Mesenchymal stem cell (in vitro differentiated cells and primary cell): ENCODE results near the gene ARHGEF7.

ENCODE experiments used
- DNase-seq: peaks from one replicate; pipeline ENCODE4 v3.0.0-alpha.2; 2013
- H2AFZ ChIP-seq: one replicate; pipeline ENCODE4 v1.6.1; 2013; ENCODE audit warnings: low read depth, mild to moderate bottlenecking, control low read depth, inconsistent platforms, low read length, moderate library complexity
- H2AK5ac ChIP-seq: 2 replicates; pipeline ENCODE4 v1.6.1; 2013; ENCODE audit warnings: low read length, moderate library complexity, mild to moderate bottlenecking, inconsistent platforms; ENCODE audit not compliant: severe bottlenecking
- H2BK120ac ChIP-seq: one replicate; pipeline ENCODE4 v1.6.1; 2013; ENCODE audit warnings: low read depth, mild to moderate bottlenecking, inconsistent platforms, low read length, moderate library complexity
- H2BK12ac ChIP-seq, 2 experiments: one replicate each; pipeline ENCODE4 v1.6.1; 2013; ENCODE audit warnings: inconsistent platforms in 2 of 2, low read length in 2 of 2, mild to moderate bottlenecking in 2 of 2, moderate library complexity in 2 of 2, control low read depth in 1 of 2
- H2BK15ac ChIP-seq: one replicate; pipeline ENCODE4 v1.6.1; 2013; ENCODE audit warnings: mild to moderate bottlenecking, low read depth, inconsistent platforms; ENCODE audit not compliant: poor library complexity, severe bottlenecking
- H2BK5ac ChIP-seq: 2 replicates; pipeline ENCODE4 v1.6.1; 2013; ENCODE audit warnings: low read depth, mild to moderate bottlenecking, low read length, control low read depth, inconsistent platforms; ENCODE audit not compliant: poor library complexity, severe bottlenecking
- H3K14ac ChIP-seq, 2 experiments: one replicate each; pipeline ENCODE4 v1.6.1; 2013; ENCODE audit warnings: inconsistent platforms in 2 of 2, low read length in 2 of 2, control low read depth in 1 of 2, mild to moderate bottlenecking in 1 of 2, moderate library complexity in 1 of 2
- H3K18ac ChIP-seq, 2 experiments: one replicate each; pipeline ENCODE4 v1.6.1; 2013; ENCODE audit warnings: inconsistent platforms in 2 of 2, low read length in 2 of 2, control low read depth in 1 of 2, low read depth in 1 of 2, mild to moderate bottlenecking in 1 of 2
- H3K23ac ChIP-seq, 2 experiments: one replicate each; pipeline ENCODE4 v1.6.1; 2013; ENCODE audit warnings: inconsistent platforms in 2 of 2, low read length in 2 of 2, mild to moderate bottlenecking in 2 of 2, moderate library complexity in 2 of 2, control low read depth in 1 of 2
- H3K27ac ChIP-seq: 2 replicates; pipeline ENCODE4 v1.5.1; 2013; ENCODE audit warnings: mild to moderate bottlenecking, moderate library complexity, low read length, control low read depth, inconsistent platforms; ENCODE audit not compliant: poor library complexity, severe bottlenecking
- H3K27me3 ChIP-seq, 2 experiments: 2 replicates each; pipeline versions ENCODE4 v1.6.1 to v1.7.0; 2013; ENCODE audit warnings: low read length in 2 of 2, mild to moderate bottlenecking in 2 of 2, moderate library complexity in 2 of 2, control low read depth in 1 of 2, inconsistent platforms in 1 of 2; ENCODE audit not compliant: control insufficient read depth in 1 of 2, insufficient read depth in 1 of 2
- H3K36me3 ChIP-seq, 2 experiments: 2 replicates each; pipeline versions ENCODE4 v1.6.1 to v1.7.0; 2013; ENCODE audit warnings: low read length in 2 of 2, control low read depth in 1 of 2, inconsistent platforms in 1 of 2, low read depth in 1 of 2, mild to moderate bottlenecking in 1 of 2; ENCODE audit not compliant: insufficient read depth in 2 of 2, control insufficient read depth in 1 of 2
- H3K4ac ChIP-seq, 2 experiments: one replicate each; pipeline ENCODE4 v1.6.1; 2013; ENCODE audit warnings: inconsistent platforms in 2 of 2, low read length in 2 of 2, mild to moderate bottlenecking in 2 of 2, moderate library complexity in 2 of 2, control low read depth in 1 of 2, low read depth in 1 of 2
- H3K4me1 ChIP-seq: 2 replicates; pipeline ENCODE4 v1.6.1; 2013; ENCODE audit warnings: low read depth, low read length, control low read depth; ENCODE audit not compliant: control insufficient read depth, insufficient read depth
- H3K4me2 ChIP-seq: 2 replicates; pipeline ENCODE4 v1.6.1; 2013; ENCODE audit warnings: low read length, mild to moderate bottlenecking, inconsistent platforms; ENCODE audit not compliant: poor library complexity, severe bottlenecking
- H3K4me3 ChIP-seq, 2 experiments: 2 replicates each; pipeline versions ENCODE4 v1.5.1 to v1.7.0; 2013; ENCODE audit warnings: low read length in 2 of 2, mild to moderate bottlenecking in 2 of 2, control low read depth in 1 of 2, low read depth in 1 of 2; ENCODE audit not compliant: insufficient read depth in 1 of 2
- H3K79me1 ChIP-seq: replicated peaks from 2 replicates; pipeline ENCODE4 v1.6.1; 2013; ENCODE audit warnings: mild to moderate bottlenecking, control low read depth, low read length, inconsistent platforms; ENCODE audit not compliant: poor library complexity, severe bottlenecking
- H3K9ac ChIP-seq: 2 replicates; pipeline ENCODE4 v1.7.0; 2013; ENCODE audit warnings: mild to moderate bottlenecking, low read length, moderate library complexity
- H3K9me3 ChIP-seq: 2 replicates; pipeline ENCODE4 v1.7.0; 2013; ENCODE audit warnings: mild to moderate bottlenecking, low read length; ENCODE audit not compliant: control insufficient read depth
- H4K8ac ChIP-seq: one replicate; pipeline ENCODE4 v1.6.1; 2013; ENCODE audit warnings: inconsistent platforms, mild to moderate bottlenecking, low read length, moderate library complexity
- H4K91ac ChIP-seq: one replicate; pipeline ENCODE4 v1.6.1; 2013; ENCODE audit warnings: mild to moderate bottlenecking, low read length, inconsistent platforms
- WGBS: methylation state at CpG from one replicate; pipeline ENCODE4 v1.1.7; 2013; ENCODE audit warnings: mixed read lengths; 5-methylcytosine and 5-hydroxymethylcytosine counted together

Gene ARHGEF7

GRCh38 chr13:111093634-111094033, 21.5 kb upstream of the ARHGEF7 start:
- no peaks in the 10 kb centered on the region for H3K4me1 ChIP-seq
- H2BK12ac ChIP-seq, result no peak overlapping the region
- H3K79me1 ChIP-seq, result no peaks in the 10 kb centered on the region
- no peak overlapping the region for H3K23ac ChIP-seq
- H3K4me3 ChIP-seq, result no peak overlapping the region
- no peak for DNase-seq
- no peak overlapping the region for H2BK5ac ChIP-seq
- no peak overlapping the region for H4K91ac ChIP-seq
- no peak overlapping the region for H3K14ac ChIP-seq
- WGBS, result 63% methylated on average over 9 of the region's 9 CpGs
- H2AK5ac ChIP-seq, result no peak overlapping the region
- no peak overlapping the region for H3K9ac ChIP-seq
- H3K36me3 ChIP-seq, result no peaks in the 10 kb centered on the region
- peaks cover 49 to 69% of the 10 kb centered on the region in 2 experiments for H3K27me3 ChIP-seq
- H2BK15ac ChIP-seq, result no peak overlapping the region
- H3K27ac ChIP-seq, result no peak overlapping the region
- no peak overlapping the region for H4K8ac ChIP-seq
- no peak overlapping the region for H3K18ac ChIP-seq
- H3K4ac ChIP-seq, result no peak overlapping the region
- H2AFZ ChIP-seq, result no peak overlapping the region
- no peak overlapping the region for H2BK120ac ChIP-seq
- H3K4me2 ChIP-seq, result no peak overlapping the region
- H3K9me3 ChIP-seq, result no peaks in the 10 kb centered on the region

GRCh38 chr13:111095031-111095840, 19.9 kb upstream of the ARHGEF7 start:
- H3K4me3 ChIP-seq, result peak overlapping the region in 1 of 2 experiments; percentile 24
- no peak overlapping the region for H2AK5ac ChIP-seq
- H2BK120ac ChIP-seq, result no peak overlapping the region
- no peak overlapping the region for H2AFZ ChIP-seq
- H3K4ac ChIP-seq, result no peak overlapping the region
- H4K91ac ChIP-seq, result no peak overlapping the region
- 86% methylated on average over 30 of the region's 30 CpGs for WGBS
- H3K23ac ChIP-seq, result no peak overlapping the region
- H3K9ac ChIP-seq, result no peak overlapping the region
- H3K4me1 ChIP-seq, result no peaks in the 10 kb centered on the region
- no peak overlapping the region for H2BK12ac ChIP-seq
- no peaks in the 10 kb centered on the region for H3K36me3 ChIP-seq
- H2BK5ac ChIP-seq, result no peak overlapping the region
- no peak overlapping the region for H4K8ac ChIP-seq
- H3K4me2 ChIP-seq, result no peak overlapping the region
- no peaks in the 10 kb centered on the region for H3K79me1 ChIP-seq
- H3K18ac ChIP-seq, result no peak overlapping the region
- H2BK15ac ChIP-seq, result no peak overlapping the region
- H3K9me3 ChIP-seq, result no peaks in the 10 kb centered on the region
- no peak overlapping the region for H3K27ac ChIP-seq
- peaks cover 50 to 69% of the 10 kb centered on the region in 2 experiments for H3K27me3 ChIP-seq
- H3K14ac ChIP-seq, result no peak overlapping the region
- no peak for DNase-seq

- no peaks in the 10 kb centered on the region for H3K4me1 ChIP-seq
Measured at GRCh38 chr13:111095911-111096501, 19.1 kb upstream of the ARHGEF7 start.

GRCh38 chr13:111099290-111099689, 15.8 kb upstream of the ARHGEF7 start:
- no peak overlapping the region for H3K27ac ChIP-seq
- H3K79me1 ChIP-seq, result no peaks in the 10 kb centered on the region
- H3K4me2 ChIP-seq, result no peak overlapping the region
- H2AFZ ChIP-seq, result no peak overlapping the region
- H2BK12ac ChIP-seq, result no peak overlapping the region
- no peak overlapping the region for H4K8ac ChIP-seq
- H3K18ac ChIP-seq, result no peak overlapping the region
- no peak overlapping the region for H3K9ac ChIP-seq
- H3K27me3 ChIP-seq, result peaks cover 41 to 42% of the 10 kb centered on the region in 2 experiments
- DNase-seq, result no peak
- H3K4me1 ChIP-seq, result no peaks in the 10 kb centered on the region
- no peak overlapping the region for H2AK5ac ChIP-seq
- no peak overlapping the region for H2BK15ac ChIP-seq
- no peak overlapping the region for H3K4me3 ChIP-seq
- H3K36me3 ChIP-seq, result no peaks in the 10 kb centered on the region
- 70% methylated on average over 1 of the region's 1 CpG for WGBS
- H3K23ac ChIP-seq, result no peak overlapping the region
- H2BK5ac ChIP-seq, result no peak overlapping the region
- H3K14ac ChIP-seq, result no peak overlapping the region
- peaks cover 19% of the 10 kb centered on the region for H3K9me3 ChIP-seq
- no peak overlapping the region for H3K4ac ChIP-seq
- H4K91ac ChIP-seq, result no peak overlapping the region
- H2BK120ac ChIP-seq, result no peak overlapping the region

More at GRCh38 chr13:111095911-111096501, 19.1 kb upstream of the ARHGEF7 start:
- Histone ChIP-seq H2BK5ac (no peak overlapping the region), H3K27ac (no peak overlapping the region), H2BK120ac (no peak overlapping the region), H3K4ac (no peak overlapping the region), H3K4me2 (no peak overlapping the region), H2BK15ac (no peak overlapping the region), H3K18ac (no peak overlapping the region), H3K23ac (no peak overlapping the region), H2AFZ (no peak overlapping the region), H4K8ac (no peak overlapping the region), H3K27me3 (peaks cover 56 to 69% of the 10 kb centered on the region in 2 experiments), H2BK12ac (no peak overlapping the region), H3K4me3 (no peak overlapping the region), H3K9ac (no peak overlapping the region), H3K9me3 (peaks cover under 1% of the 10 kb centered on the region), H3K36me3 (no peaks in the 10 kb centered on the region), H3K79me1 (no peaks in the 10 kb centered on the region), H3K14ac (no peak overlapping the region), H2AK5ac (no peak overlapping the region), H4K91ac (no peak overlapping the region)
- WGBS, result 75% methylated on average over 8 of the region's 9 CpGs
- no peak for DNase-seq
